Ovary (tissue), 9 donors: ENCODE results near the gene RANBP3. TPM values are rescaled to one million over a fixed set of nuclear protein-coding genes. Genes with fewer than 3 reads are reported as not detected.
"Not testable (repeated sequence)": the region's sequence is repeated elsewhere in the genome, so short reads cannot be mapped to it uniquely, and the experiment has no call there.

Source experiments
- DNase-seq, 5 donors: peaks; one replicate each; pipeline ENCODE4 v3.0.0-alpha.2; 2019 to 2020
- H3K27ac ChIP-seq, 2 donors: fragments of 200-600 bp; one replicate each; pipeline versions ENCODE4 v1.5.1 to v1.8.0; 2019 to 2022
- H3K27me3 ChIP-seq: fragments of 200-600 bp; one replicate; pipeline ENCODE4 v1.8.0; 2022
- H3K36me3 ChIP-seq: fragments of 200-600 bp; sonication (generic); one replicate; pipeline ENCODE4 v1.5.1; 2019
- H3K4me1 ChIP-seq: one replicate; pipeline ENCODE4 v1.8.1; 2013; ENCODE audit warnings: mild to moderate bottlenecking, moderate library complexity; ENCODE audit not compliant: insufficient read depth
- H3K4me3 ChIP-seq: fragments of 200-600 bp; sonication (generic); one replicate; pipeline ENCODE4 v1.5.1; 2017
- H3K9me3 ChIP-seq, 2 donors: fragments of 200-600 bp in 1 of 2; sonication (generic) in 1 of 2; one replicate each; pipeline versions ENCODE4 v1.5.1 to v1.8.1; 2013 to 2019; ENCODE audit warnings: mild to moderate bottlenecking in 1 of 2, moderate library complexity in 1 of 2
- EP300 ChIP-seq: sonication (generic); formaldehyde crosslinking; IDR thresholded peaks from one replicate; pipeline ENCODE4 v1.6.1; 2017; ENCODE audit warnings: antibody characterized with exemption
- POLR2A ChIP-seq: fragments of 450-650 bp; IDR thresholded peaks from one replicate; pipeline ENCODE4 v1.6.1; 2017; ENCODE audit warnings: antibody characterized with exemption, mild to moderate bottlenecking, moderate library complexity
- WGBS, 3 donors: extraction: QIAGEN DNeasy Blood & Tissue Kit in 1 of 3; methylation state at CpG; one replicate each; pipeline versions ENCODE4 v1.1.5 to v1.1.7; 2013 to 2017; 5-methylcytosine and 5-hydroxymethylcytosine counted together
- intact Hi-C, 4 donors: fragments of 100-400 bp; cut with DNase I; formaldehyde crosslinking; loops; one replicate each; pipeline versions ENCODE4 v1.11.0 to v1.15.1; 2022 to 2023
- polyA plus RNA-seq, 2 donors: library from polyadenylated mRNA; stranded (reverse); fragments of 200-250 nt in 1 of 2; fragments of 350-450 nt in 1 of 2; fragmentation: Illumina TruSeq in 1 of 2; extraction: RNeasy Lipid Tissue Mini Kit (QIAGEN cat#74804) in 1 of 2; gene quantifications; one replicate each; pipeline ENCODE4 v1.2.3, GENCODE V29; 2013 to 2014
- total RNA-seq, 7 donors: library from RNA; depleted of rRNA in 2 of 7; stranded (reverse); fragments of >200 nt in 2 of 7; fragmentation: NEBNext Ultra II Directional in 3 of 7; extraction: Animal tissue kit (Norgen Biotek cat#: 25700) in 3 of 7; gene quantifications; one replicate each; pipeline versions ENCODE4 v1.1.0 to v1.2.4, GENCODE V29; 2016 to 2023
- TF ChIP-seq, protein P1 (sequence below), 3 donors: fragments of 450-650 bp in 2 of 3; fragments of 200-600 bp in 1 of 3; IDR thresholded peaks; one replicate each; pipeline versions ENCODE4 v1.5.1 to v1.8.0; 2016 to 2022; ENCODE audit warnings: antibody characterized with exemption in 3 of 3, mild to moderate bottlenecking in 1 of 3
- donor health status: DM: no; HTN: no; CAD: no; lungs with moderate emphysema.
- donor health status: DM: no; HTN: no; CAD: no.
- donor health status: Bipolar disorder and iron deficiency.
- donor health status: DM: yes; HTN: yes; CAD: no.
- donor health status: DM: no; HTN: no; CAD: no.
- donor health status: DM: yes; HTN: yes; CAD: no.

RANBP3 gene
- total and polyA plus RNA-seq, 9 donors: 54.0 to 88.4 (median 67.9) TPM

DNA sequence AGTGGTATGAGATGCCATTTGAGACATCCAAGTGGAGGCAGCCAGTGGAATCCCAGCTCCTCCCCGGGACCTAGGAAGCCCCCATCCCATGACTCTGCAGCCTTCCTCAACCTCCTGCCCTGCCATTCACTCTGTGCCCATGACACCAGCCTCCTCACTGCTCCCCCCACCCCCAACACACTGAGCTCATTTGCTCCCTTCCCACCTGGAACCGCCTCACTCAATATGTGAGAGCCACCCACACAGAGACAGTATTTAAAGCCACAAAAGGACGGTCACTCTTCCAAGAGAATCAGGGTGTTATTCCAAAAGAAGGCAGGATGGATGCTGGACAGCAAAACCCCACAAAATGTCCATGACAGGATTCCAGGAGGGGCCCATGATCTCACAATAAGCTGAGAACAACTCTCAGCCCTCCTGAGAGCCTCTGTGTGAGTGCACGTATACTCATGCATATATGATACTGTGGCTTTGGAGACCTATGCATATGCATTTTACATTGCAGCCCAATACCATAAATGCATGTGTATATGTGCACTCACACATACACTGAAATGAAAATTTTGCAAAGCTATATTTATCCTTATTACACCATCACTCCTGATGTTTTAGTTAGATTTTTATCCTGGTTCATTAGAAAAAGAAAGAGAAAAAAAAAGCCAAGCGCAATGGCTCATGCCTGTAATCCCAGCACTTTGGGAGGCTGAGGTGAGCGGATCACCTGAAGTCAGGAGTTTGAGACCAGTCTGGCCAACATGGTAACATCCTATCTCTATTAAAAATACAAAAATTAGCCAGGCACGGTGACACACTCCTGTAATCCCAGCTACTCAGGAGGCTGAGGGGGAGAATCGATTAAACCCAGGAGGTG, 10.8 kb upstream of the RANBP3 start:
- no peaks in the 10 kb centered on the region for H3K27me3 ChIP-seq
- no peak for DNase-seq
- WGBS, 3 donors: 74 to 82% (median 78%) methylated on average over 8 of the region's 8 CpGs
- H3K4me1 ChIP-seq: peaks cover 3% of the 10 kb centered on the region
- H3K27ac ChIP-seq: no peak overlapping the region
- TF ChIP-seq EP300 (no peak), POLR2A (no peak)
- TF ChIP-seq, protein P1, sequence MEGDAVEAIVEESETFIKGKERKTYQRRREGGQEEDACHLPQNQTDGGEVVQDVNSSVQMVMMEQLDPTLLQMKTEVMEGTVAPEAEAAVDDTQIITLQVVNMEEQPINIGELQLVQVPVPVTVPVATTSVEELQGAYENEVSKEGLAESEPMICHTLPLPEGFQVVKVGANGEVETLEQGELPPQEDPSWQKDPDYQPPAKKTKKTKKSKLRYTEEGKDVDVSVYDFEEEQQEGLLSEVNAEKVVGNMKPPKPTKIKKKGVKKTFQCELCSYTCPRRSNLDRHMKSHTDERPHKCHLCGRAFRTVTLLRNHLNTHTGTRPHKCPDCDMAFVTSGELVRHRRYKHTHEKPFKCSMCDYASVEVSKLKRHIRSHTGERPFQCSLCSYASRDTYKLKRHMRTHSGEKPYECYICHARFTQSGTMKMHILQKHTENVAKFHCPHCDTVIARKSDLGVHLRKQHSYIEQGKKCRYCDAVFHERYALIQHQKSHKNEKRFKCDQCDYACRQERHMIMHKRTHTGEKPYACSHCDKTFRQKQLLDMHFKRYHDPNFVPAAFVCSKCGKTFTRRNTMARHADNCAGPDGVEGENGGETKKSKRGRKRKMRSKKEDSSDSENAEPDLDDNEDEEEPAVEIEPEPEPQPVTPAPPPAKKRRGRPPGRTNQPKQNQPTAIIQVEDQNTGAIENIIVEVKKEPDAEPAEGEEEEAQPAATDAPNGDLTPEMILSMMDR (IDR thresholded peaks at IDR 0.05): no peak
- no peak overlapping the region for H3K4me3 ChIP-seq
- intact Hi-C loops: loop anchor here in 3 of 4 donors (5.0 to 10.0 kb wide), 2 partner anchors 34 to 766 kb away; no protein-coding TSS in a partner anchor
- no peaks in the 10 kb centered on the region for H3K36me3 ChIP-seq
- no peaks in the 10 kb centered on the region for H3K9me3 ChIP-seq

- H3K27ac ChIP-seq: no peak overlapping the region
- H3K4me3 ChIP-seq: peak overlapping the region; percentile 21
- H3K4me1 ChIP-seq: peaks cover 1% of the 10 kb centered on the region
- DNase-seq: peak; percentile 66 to 83 (median 80)
- intact Hi-C loops: loop anchor here in 3 of 4 donors (5.0 to 10.0 kb wide), 2 partner anchors 35 to 768 kb away; no protein-coding TSS in a partner anchor
- no peaks in the 10 kb centered on the region for H3K36me3 ChIP-seq
- no peaks in the 10 kb centered on the region for H3K9me3 ChIP-seq
- H3K27me3 ChIP-seq: no peaks in the 10 kb centered on the region
- TF ChIP-seq POLR2A: no peak
- TF ChIP-seq, protein P1 (IDR thresholded peaks at IDR 0.05): peak; percentile 75 to 91 (median 85)
- WGBS, 3 donors: 13 to 19% (median 15%) methylated on average over 17 of the region's 17 CpGs
Measured at GRCh38 chr19:5987077-5987818, 9.3 kb upstream of the RANBP3 start.

DNA sequence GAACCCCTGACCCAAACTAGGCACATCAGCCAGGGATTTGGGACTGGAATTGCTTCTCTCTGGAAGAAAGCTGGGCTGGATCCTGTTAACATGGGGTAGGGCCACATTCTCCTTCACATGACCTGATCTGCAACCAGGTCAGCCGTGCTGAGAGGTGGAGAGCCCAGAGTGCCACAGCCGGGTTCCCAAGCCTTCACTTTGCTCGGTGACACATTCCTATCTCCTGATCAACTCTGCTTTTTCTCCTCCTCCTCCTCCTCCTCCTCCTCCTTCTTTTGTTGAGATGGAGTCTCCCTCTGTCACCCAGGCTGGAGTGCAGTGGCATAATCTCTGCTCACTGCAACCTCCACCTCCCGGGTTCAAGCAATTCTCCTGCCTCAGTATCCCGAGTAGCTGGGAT, 7.9 kb upstream of the RANBP3 start:
- H3K4me3 ChIP-seq, H3K27ac ChIP-seq, DNase-seq, H3K4me1 ChIP-seq, H3K27me3 ChIP-seq, H3K36me3 ChIP-seq, H3K9me3 ChIP-seq: not testable (repeated sequence)
- 78 to 85% (median 84%) methylated on average over 5 of the region's 5 CpGs for WGBS, 3 donors
- intact Hi-C loops: loop anchor here in 3 of 4 donors (5.0 to 10.0 kb wide), 2 partner anchors 36 to 769 kb away; no protein-coding TSS in a partner anchor

DNA sequence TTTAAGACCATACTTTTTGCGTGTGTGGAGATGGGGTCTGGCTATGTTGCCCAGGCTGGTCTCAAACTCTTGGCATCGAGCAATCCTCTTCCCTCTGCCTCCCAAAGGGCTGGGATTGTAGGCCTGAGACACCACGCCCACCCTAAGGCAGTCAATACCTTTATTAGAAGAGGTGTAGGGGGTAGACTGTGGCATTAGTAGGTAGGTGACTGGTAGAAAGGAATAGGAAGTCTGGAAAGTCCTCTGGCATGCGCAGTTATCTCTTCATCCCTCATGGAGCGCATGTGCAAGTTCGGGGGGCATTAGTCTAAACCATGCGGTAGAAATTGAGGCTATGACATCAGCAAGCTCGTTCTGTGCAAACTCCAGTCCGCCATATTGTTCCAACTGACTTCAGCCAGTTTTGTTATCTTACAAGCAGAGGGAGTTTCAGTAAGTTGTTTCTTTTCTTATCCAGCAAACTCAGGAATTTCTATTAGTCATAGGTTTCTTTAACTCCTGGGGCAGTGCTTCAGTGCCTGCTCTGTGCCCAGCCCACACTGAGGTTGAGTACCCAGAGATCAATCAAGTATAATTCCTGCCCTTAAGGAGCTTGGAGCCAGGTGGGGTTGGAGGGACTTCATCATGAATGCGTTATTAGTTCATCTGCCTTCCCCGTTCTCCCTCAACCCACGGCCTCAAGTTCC, 7.3 kb upstream of the RANBP3 start:
- intact Hi-C loops: loop anchor here in 3 of 4 donors (5.0 to 10.0 kb wide), 2 partner anchors 37 to 770 kb away; no protein-coding TSS in a partner anchor
- H3K27me3 ChIP-seq: no peaks in the 10 kb centered on the region
- no peak for TF ChIP-seq EP300
- TF ChIP-seq POLR2A: no peak
- TF ChIP-seq, protein P1 (IDR thresholded peaks at IDR 0.05): no peak
- DNase-seq: no peak
- no peak overlapping the region for H3K4me3 ChIP-seq
- H3K4me1 ChIP-seq: peaks cover 1% of the 10 kb centered on the region
- WGBS, 3 donors: 63 to 78% (median 64%) methylated on average over 12 of the region's 12 CpGs
- H3K9me3 ChIP-seq: no peaks in the 10 kb centered on the region
- no peaks in the 10 kb centered on the region for H3K36me3 ChIP-seq
- no peak overlapping the region for H3K27ac ChIP-seq
